Endothelial cell of umbilical vein (primary cell): Measurements from ENCODE around the gene ZBTB40.

Source experiments
- CTCF ChIP-seq, 2 donors: IDR thresholded peaks; 1 replicate in 1 of 2; 2 replicates in 1 of 2; pipeline ENCODE4 v1.5.1; 2011; ENCODE audit warnings: low read length in 2 of 2, mild to moderate bottlenecking in 2 of 2, moderate library complexity in 2 of 2, control low read depth in 1 of 2, inconsistent platforms in 1 of 2, low read depth in 1 of 2; ENCODE audit not compliant: insufficient read depth in 1 of 2; ENCODE audit errors: extremely low read depth in 1 of 2
- EZH2 ChIP-seq: IDR thresholded peaks from 2 replicates; pipeline ENCODE4 v1.6.1; 2012; ENCODE audit warnings: borderline replicate concordance, low read depth, mild to moderate bottlenecking, moderate library complexity, low read length, inconsistent platforms; ENCODE audit not compliant: severe bottlenecking

GRCh38 chr1:22494943-22495579, 43.4 kb downstream of the ZBTB40 start:
- TF ChIP-seq EZH2 (no peak), CTCF (IDR thresholded peaks at IDR 0.05; ENCODE audit: extremely low read depth in 1 of 2, insufficient read depth in 1 of 2, low read depth in 1 of 2, low read length in 2 of 2) (no peak)
